HUES6 (cell line): Measurements from ENCODE around the gene IMPDH1.

Experiments
- H3K27ac ChIP-seq: 2 replicates; pipeline ENCODE4 v1.7.0; 2013; ENCODE audit warnings: low read depth, mild to moderate bottlenecking, low read length, inconsistent platforms
- H3K27me3 ChIP-seq: 2 replicates; pipeline ENCODE4 v1.6.1; 2013; ENCODE audit warnings: low read length; ENCODE audit not compliant: control insufficient read depth, insufficient read depth
- H3K36me3 ChIP-seq: 2 replicates; pipeline ENCODE4 v1.6.1; 2013; ENCODE audit warnings: low read length; ENCODE audit not compliant: control insufficient read depth, insufficient read depth
- H3K4me1 ChIP-seq: 2 replicates; pipeline ENCODE4 v1.6.1; 2013; ENCODE audit warnings: low read length; ENCODE audit not compliant: control insufficient read depth, insufficient read depth
- H3K4me3 ChIP-seq: 2 replicates; pipeline ENCODE4 v1.5.1; 2013; ENCODE audit warnings: low read depth, low read length
- H3K9ac ChIP-seq: one replicate; pipeline ENCODE4 v1.6.1; 2013; ENCODE audit warnings: mild to moderate bottlenecking, low read length
- H3K9me3 ChIP-seq: 2 replicates; pipeline ENCODE4 v1.6.1; 2013; ENCODE audit warnings: low read depth, low read length; ENCODE audit not compliant: control insufficient read depth, insufficient read depth

Gene IMPDH1

DNA sequence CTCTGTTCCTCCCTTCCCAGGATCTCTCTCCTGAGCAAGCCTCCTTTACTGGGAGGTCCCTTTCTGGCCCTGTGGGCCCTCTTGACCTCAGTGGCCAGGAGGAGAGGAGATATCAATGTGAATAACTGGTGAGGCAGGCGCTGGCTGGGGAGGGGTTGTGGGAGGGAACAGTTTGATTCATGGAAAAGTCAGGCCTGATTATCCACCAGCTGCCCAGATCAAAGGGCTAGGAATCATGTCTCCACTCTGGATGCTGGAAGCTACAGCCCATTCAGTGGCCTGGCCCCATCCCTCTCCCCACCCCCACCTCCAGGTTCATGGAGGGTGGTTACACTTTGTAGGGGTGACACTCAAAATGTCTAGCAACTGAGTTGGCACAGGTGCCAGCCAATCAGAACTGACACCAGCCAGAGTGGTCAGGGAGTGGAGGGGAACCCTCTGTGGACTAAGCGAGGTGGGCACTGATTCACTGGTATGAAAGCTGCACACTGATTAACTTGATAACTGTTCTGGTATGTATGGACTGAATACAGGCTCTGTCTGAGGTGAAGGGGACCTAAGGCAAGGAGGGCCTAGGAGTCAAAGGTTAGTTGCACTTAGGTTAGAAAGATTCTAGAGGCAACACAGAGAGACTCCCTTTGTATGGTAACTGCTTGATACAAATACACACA, 53.1 kb downstream of the IMPDH1 start:
- Histone ChIP-seq H3K9me3 (no peaks in the 10 kb centered on the region), H3K27me3 (peaks cover 76% of the 10 kb centered on the region), H3K9ac (no peak overlapping the region), H3K4me3 (no peak overlapping the region), H3K4me1 (peaks cover 26% of the 10 kb centered on the region; the same call in 1 of the 2 replicates), H3K27ac (no peak overlapping the region), H3K36me3 (no peaks in the 10 kb centered on the region)

- Histone ChIP-seq H3K36me3 (no peaks in the 10 kb centered on the region), H3K27me3 (peaks cover 77% of the 10 kb centered on the region), H3K27ac (no peak overlapping the region)
Measured at GRCh38 chr7:128353610-128354009, 56.2 kb downstream of the IMPDH1 start.

GRCh38 chr7:128353189-128353588, 56.6 kb downstream of the IMPDH1 start:
- Histone ChIP-seq H3K4me1 (peaks cover 17% of the 10 kb centered on the region; the same call in 1 of the 2 replicates), H3K9me3 (no peaks in the 10 kb centered on the region), H3K4me3 (no peak overlapping the region), H3K27me3 (peaks cover 77% of the 10 kb centered on the region), H3K27ac (no peak overlapping the region), H3K9ac (no peak overlapping the region), H3K36me3 (no peaks in the 10 kb centered on the region)

More at GRCh38 chr7:128353610-128354009, 56.2 kb downstream of the IMPDH1 start:
- peaks cover 17% of the 10 kb centered on the region; the same call in 1 of the 2 replicates for H3K4me1 ChIP-seq
- H3K9ac ChIP-seq: no peak overlapping the region
- H3K4me3 ChIP-seq: no peak overlapping the region
- H3K9me3 ChIP-seq: no peaks in the 10 kb centered on the region

GRCh38 chr7:128352636-128353035, 57.1 kb downstream of the IMPDH1 start:
- Histone ChIP-seq H3K4me3 (no peak overlapping the region), H3K9me3 (no peaks in the 10 kb centered on the region), H3K4me1 (peaks cover 16% of the 10 kb centered on the region; the same call in 1 of the 2 replicates), H3K27me3 (peaks cover 79% of the 10 kb centered on the region), H3K9ac (no peak overlapping the region), H3K36me3 (no peaks in the 10 kb centered on the region), H3K27ac (no peak overlapping the region)

GRCh38 chr7:128352153-128352537, 57.6 kb downstream of the IMPDH1 start:
- H3K27ac ChIP-seq: no peak overlapping the region
- H3K27me3 ChIP-seq: peaks cover 83% of the 10 kb centered on the region
- no peak overlapping the region for H3K4me3 ChIP-seq
- H3K4me1 ChIP-seq: peaks cover 11% of the 10 kb centered on the region; the same call in 1 of the 2 replicates
- H3K9me3 ChIP-seq: no peaks in the 10 kb centered on the region
- no peak overlapping the region for H3K9ac ChIP-seq
- no peaks in the 10 kb centered on the region for H3K36me3 ChIP-seq

- no peak overlapping the region for H3K27ac ChIP-seq
- H3K9ac ChIP-seq: no peak overlapping the region
- H3K9me3 ChIP-seq: no peaks in the 10 kb centered on the region
- no peaks in the 10 kb centered on the region for H3K36me3 ChIP-seq
- peak overlapping the region; percentile 7; the same call in 1 of the 2 replicates for H3K4me3 ChIP-seq
- 0 out of 2 replicates have a peak, but pooled peaks cover 5% of the 10 kb centered on the region for H3K4me1 ChIP-seq
- peaks cover 79% of the 10 kb centered on the region for H3K27me3 ChIP-seq
Measured at GRCh38 chr7:128351296-128352152, 58.3 kb downstream of the IMPDH1 start.

- Histone ChIP-seq H3K27me3 (peaks cover 79% of the 10 kb centered on the region), H3K9ac (no peak overlapping the region), H3K4me1 (0 out of 2 replicates have a peak, but pooled peaks cover 5% of the 10 kb centered on the region), H3K27ac (no peak overlapping the region), H3K4me3 (no peak overlapping the region), H3K9me3 (no peaks in the 10 kb centered on the region), H3K36me3 (no peaks in the 10 kb centered on the region)
Measured at GRCh38 chr7:128350708-128351295, 59.0 kb downstream of the IMPDH1 start.

DNA sequence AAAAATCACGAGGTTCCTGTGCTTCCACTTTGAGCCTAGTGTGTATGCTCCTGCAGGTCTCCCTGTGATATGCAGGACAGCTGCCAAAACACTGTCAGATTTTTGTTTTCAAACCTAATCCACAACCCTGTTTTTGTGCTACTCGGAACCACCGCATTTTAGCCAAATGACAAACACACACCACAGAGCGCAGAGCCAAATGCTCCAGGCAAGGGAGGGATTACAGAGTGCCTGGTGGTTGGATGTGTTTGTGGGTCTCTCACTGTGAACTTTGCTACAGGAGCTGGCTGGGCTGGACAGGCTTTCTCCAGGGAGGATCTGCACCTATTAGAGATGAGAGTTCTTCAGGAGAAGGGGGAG, 60.3 kb downstream of the IMPDH1 start:
- no peak overlapping the region for H3K9ac ChIP-seq
- H3K4me3 ChIP-seq: no peak overlapping the region
- H3K36me3 ChIP-seq: no peaks in the 10 kb centered on the region
- H3K27ac ChIP-seq: no peak overlapping the region
- no peaks in the 10 kb centered on the region for H3K9me3 ChIP-seq
- H3K4me1 ChIP-seq: 0 out of 2 replicates have a peak, but pooled peaks cover 5% of the 10 kb centered on the region
- H3K27me3 ChIP-seq: peaks cover 69% of the 10 kb centered on the region

GRCh38 chr7:128347647-128348097, 62.1 kb downstream of the IMPDH1 start:
- H3K4me1 ChIP-seq: peaks cover 3% of the 10 kb centered on the region; the same call in 1 of the 2 replicates
- no peak overlapping the region for H3K4me3 ChIP-seq
- H3K9me3 ChIP-seq: no peaks in the 10 kb centered on the region
- no peak overlapping the region for H3K9ac ChIP-seq
- H3K27me3 ChIP-seq: peaks cover 53% of the 10 kb centered on the region
- no peak overlapping the region for H3K27ac ChIP-seq
- H3K36me3 ChIP-seq: no peaks in the 10 kb centered on the region

DNA sequence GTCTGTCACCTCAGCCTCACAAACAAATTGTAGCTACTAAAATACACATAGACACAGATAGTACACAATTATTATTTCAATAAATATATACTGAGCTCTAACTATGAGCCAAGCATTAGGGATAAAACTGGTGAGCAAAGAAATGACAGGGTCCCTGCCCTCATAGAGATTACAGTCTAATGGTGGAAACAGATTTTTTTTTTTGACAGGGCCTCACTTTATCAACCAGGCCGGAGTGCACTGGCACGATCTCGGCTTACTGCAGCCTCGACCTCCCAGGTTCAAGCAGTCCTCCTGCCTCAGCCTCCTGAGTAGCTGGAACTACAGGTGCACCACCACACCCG, 65.4 kb downstream of the IMPDH1 start:
- H3K27ac ChIP-seq: no peak overlapping the region
- no peak overlapping the region for H3K9ac ChIP-seq
- H3K4me3 ChIP-seq: no peak overlapping the region

More for the DNA sequence above, 65.4 kb downstream of the IMPDH1 start:
- no peaks in the 10 kb centered on the region for H3K9me3 ChIP-seq
- H3K4me1 ChIP-seq: peaks cover 5% of the 10 kb centered on the region; the same call in 1 of the 2 replicates
- H3K27me3 ChIP-seq: peaks cover 22% of the 10 kb centered on the region
- peaks cover 5% of the 10 kb centered on the region; the same call in 1 of the 2 replicates for H3K36me3 ChIP-seq
